Islet of Langerhans (tissue), 1 donor: Measurements from ENCODE around the gene TTC28.

Experiments used
- FAIRE-seq: peaks from one replicate; lab custom pipeline; 2011; peaks lifted over from hg19 to GRCh38; lab: Jason Lieb, UNC

Gene TTC28

GRCh38 chr22:27984723-27985122, 694.9 kb downstream of the TTC28 start:
- FAIRE-seq, result no peak

- FAIRE-seq, result no peak
Measured at GRCh38 chr22:27984001-27984695, 695.5 kb downstream of the TTC28 start.

GRCh38 chr22:27983361-27983791, 696.3 kb downstream of the TTC28 start:
- no peak for FAIRE-seq

GRCh38 chr22:27982630-27983180, 696.9 kb downstream of the TTC28 start:
- FAIRE-seq, result no peak

- FAIRE-seq, result no peak
Measured at GRCh38 chr22:27982106-27982505, 697.5 kb downstream of the TTC28 start.

- FAIRE-seq, result no peak
Measured at GRCh38 chr22:27980424-27981148, 699.1 kb downstream of the TTC28 start.

- FAIRE-seq, result no peak
Measured at GRCh38 chr22:27978802-27979201, 700.8 kb downstream of the TTC28 start.

GRCh38 chr22:27978317-27978716, 701.3 kb downstream of the TTC28 start:
- FAIRE-seq, result no peak

- FAIRE-seq, result no peak
Measured at GRCh38 chr22:27976586-27976985, 703.1 kb downstream of the TTC28 start.

- FAIRE-seq, result no peak
Measured at GRCh38 chr22:27975381-27976013, 704.1 kb downstream of the TTC28 start.

GRCh38 chr22:27973846-27974245, 705.8 kb downstream of the TTC28 start:
- no peak for FAIRE-seq

- peak; percentile 94 for FAIRE-seq
Measured at GRCh38 chr22:27972732-27973698, 706.6 kb downstream of the TTC28 start.

GRCh38 chr22:27971926-27972325, 707.7 kb downstream of the TTC28 start:
- no peak for FAIRE-seq

- no peak for FAIRE-seq
Measured at GRCh38 chr22:27970596-27971220, 708.9 kb downstream of the TTC28 start.

GRCh38 chr22:27966168-27967064, 713.2 kb downstream of the TTC28 start:
- FAIRE-seq, result no peak

GRCh38 chr22:27962268-27963044, 717.2 kb downstream of the TTC28 start:
- no peak for FAIRE-seq

- FAIRE-seq, result no peak
Measured at GRCh38 chr22:27961680-27962079, 718.0 kb downstream of the TTC28 start.

- no peak for FAIRE-seq
Measured at GRCh38 chr22:27961182-27961581, 718.5 kb downstream of the TTC28 start.

GRCh38 chr22:27959335-27960090, 720.1 kb downstream of the TTC28 start:
- no peak for FAIRE-seq
